GM19468 (cell line): ENCODE measurements around the gene GPR17.
A peak's percentile ranks its signal among the peaks of the same experiment; 100 is the strongest.

ENCODE experiments used
- ATAC-seq: cut with Tn5 transposase; IDR thresholded peaks from one replicate; pipeline ENCODE4 v1.9.1; 2021; ENCODE audit warnings: mild to moderate bottlenecking, moderate library complexity, moderate number of reproducible peaks; ENCODE audit not compliant: unreplicated experiment; ENCODE audit errors: extremely low read depth

Gene GPR17

DNA sequence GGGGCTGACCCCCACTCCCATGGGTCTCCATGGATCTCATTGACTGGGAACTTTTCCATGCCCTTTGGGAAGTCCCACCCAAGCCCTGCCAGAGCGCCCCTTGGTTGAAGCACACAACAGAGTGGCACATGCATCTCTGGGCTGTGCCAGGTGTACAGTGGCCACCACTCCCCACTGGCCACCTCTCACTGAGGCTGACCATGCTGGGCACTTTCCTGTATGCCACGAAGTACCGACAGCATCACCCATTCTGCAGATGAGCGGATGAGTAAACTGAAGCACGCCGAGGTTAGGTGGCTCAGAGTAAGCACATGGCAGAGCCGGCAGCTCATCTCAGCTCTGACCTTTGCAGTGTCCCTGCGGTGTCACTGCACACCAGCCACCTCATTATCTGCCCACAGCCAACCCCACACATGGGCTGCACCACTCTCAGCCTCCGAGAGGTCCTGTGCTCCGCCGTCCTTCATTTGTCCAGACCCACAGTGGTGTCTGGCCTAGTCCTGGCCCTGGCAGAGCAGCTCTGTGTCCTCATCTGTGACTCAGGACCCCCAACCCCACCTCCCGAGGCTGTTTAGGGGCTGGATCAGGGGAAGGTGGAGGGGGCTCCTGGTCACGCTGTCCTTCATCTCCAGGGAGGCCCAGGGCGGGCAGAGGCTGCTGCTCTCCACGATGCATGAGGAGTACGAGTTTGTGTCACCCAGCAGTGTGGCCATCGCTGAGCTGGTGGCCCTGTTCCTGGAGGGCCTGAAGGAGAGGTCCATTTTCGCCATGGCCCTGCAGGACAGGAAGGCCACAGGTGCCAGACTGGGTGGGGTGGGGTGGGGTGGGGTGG, 18.0 kb upstream of the GPR17 start:
- ATAC-seq: no peak

DNA sequence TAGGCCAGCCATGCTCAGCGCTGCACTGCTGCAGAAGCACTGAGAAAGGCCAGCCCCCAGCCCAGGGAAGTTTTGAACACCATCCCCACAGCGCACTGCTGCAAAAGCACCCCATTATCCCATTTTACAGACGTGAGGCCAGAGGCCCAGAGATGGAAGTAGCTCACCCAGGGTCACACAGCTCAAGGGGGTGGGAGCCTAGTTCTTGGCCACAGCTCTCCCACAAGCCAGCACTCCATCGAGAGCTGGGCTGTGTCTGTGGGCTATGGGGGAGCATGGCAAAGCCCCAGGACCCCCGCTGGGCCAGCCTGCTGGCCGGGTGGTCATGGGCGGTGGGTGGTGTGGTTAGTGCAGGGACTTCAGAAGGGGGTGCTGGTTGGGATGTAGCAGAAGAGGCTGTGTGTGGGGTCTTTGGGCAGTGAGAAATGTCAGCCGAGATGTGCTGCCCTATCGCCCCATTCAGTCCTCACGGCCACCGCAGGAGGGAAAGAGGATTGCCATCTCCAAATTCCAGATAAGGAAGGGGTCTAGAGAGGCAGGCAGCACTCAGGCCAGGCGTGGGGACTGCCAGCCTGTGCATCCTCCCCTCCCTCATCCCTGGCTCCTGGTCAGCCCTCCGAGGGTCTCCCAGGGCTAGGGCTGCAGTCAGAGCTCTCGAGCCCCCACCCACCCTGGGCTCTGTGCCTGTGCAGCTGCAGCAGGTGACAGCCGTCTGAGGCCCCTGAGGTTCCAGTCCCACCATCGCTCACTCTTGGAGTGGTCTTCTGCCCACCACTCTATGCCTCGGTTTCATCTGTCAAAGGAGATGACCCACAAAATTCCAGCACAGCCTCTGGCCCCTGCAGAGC, 17.0 kb upstream of the GPR17 start:
- no peak for ATAC-seq

DNA sequence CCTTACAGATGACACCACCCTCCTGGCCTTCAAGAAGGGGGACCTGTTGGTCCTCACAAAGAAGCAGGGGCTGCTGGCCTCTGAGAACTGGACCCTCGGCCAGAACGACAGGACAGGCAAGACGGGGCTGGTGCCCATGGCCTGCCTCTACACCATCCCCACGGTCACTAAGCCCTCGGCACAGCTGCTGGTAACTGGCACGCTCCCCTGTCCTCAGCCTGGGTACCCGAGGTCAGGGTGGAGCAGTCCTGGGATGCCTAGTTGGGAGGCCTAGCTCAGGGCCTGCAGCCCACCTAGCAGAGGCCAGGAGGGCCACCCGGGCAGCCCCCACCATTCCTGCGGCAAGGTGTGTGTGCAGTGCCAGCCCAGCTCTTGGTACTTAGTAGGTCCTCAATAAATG, 16.3 kb upstream of the GPR17 start:
- ATAC-seq: no peak

DNA sequence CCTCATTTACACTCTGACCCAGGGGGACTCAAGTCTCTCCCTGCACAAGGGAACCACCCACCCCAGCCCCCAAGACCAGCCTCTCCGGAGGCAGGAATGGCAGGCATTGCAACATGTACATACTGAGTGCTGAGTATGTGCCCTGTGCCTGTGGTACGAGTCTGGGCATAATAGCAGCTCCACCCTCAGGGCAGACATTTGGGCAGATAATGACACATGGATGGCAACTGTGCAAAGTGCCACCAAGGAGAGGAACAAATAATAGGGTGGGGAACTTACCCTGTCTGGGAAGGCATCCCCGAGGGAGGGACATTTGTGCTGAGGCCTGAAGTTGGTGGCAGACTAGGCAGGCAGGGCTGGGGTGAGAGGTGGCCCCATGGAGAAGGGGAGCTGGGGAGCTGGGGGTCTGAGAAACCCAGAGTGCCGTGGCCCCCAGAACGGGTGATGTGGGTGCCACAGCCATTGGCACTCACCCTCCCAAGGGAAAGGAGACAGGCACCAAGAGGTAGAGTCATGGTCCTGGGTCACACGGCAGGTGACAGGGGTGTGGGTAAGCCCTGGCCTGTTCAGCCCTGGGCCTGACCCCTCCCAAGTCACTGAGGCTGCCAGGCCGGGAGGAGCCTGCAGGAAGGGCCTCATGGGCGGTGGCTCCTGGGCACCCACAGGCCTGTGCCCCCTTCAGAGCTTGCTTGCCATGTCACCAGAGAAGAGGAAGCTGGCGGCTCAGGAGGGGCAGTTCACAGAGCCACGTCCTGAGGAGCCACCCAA, 15.7 kb upstream of the GPR17 start:
- ATAC-seq: no peak

DNA sequence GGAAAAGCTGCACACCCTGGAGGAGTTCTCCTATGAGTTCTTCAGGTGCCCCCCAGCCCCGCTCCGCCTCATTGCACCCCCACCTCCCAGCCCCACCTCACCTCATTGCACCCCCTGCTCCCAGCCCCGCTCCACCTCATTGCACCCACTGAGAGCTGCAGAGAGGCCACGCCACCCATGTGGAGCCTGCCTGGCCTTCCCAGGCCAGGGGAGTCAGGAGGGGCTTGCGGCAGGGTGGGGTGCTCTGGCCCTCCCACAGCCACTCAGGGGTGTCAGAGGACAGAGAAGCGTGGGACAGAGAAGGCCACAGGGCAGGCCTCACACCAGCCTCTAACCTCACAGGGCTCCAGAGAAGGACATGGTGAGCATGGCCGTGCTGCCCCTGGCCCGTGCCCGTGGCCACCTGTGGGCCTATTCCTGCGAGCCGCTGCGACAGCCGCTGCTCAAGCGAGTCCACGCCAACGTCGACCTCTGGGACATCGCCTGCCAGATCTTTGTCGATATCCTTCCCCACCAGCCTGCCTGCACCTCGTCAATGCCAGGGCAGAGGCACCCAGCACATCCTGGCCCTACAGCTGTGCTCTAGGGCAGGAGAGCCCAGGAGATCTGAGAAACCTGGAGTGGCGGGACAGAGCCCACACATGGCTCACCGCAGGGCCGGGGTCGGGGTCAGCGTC, 15.0 kb upstream of the GPR17 start:
- ATAC-seq: no peak

DNA sequence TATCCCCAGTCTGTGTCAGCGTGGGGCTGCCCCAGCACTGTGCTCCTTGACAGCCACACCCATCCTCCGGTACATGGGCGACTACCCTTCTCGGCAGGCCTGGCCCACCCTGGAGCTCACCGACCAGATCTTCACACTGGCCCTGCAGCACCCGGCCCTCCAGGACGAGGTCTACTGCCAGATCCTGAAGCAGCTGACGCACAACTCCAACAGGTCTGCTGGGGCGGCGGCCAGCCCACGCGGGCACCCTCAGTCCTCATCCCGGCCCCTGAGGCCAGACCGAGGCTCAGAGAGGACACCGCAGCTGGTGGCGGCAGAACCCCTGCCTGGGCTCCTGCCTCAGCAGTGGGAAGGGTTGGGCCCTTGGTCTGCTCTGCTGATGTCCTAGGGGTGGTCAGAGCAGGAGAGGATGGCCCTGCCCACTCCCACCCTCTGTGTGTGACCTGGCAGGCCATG, 14.4 kb upstream of the GPR17 start:
- ATAC-seq: no peak

DNA sequence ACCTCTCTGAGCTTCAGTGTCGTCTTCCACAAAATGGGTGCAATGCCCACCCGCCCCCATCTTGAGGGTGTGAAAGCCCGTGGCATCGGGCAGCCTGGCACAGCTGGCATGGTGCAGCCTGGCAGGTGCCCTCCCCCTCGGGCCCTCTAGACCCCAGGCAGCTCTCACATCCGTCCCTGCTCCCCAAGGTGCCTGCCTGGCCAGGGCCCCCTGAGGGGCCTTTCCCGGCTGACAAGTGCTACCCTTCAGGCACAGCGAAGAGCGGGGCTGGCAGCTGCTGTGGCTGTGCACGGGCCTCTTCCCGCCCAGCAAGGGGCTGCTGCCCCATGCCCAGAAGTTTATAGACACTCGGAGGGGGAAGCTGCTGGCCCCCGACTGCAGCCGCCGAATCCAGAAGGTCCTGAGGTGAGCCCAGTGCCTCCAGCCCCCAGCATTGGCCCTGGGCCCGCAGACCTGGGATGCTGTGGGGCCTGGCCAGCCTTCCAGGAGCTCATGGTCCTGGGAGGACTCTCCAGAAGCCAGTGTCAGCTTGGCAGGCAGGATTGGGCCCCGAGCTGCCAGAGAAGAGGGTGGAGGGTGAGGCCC, 13.9 kb upstream of the GPR17 start:
- ATAC-seq: no peak

DNA sequence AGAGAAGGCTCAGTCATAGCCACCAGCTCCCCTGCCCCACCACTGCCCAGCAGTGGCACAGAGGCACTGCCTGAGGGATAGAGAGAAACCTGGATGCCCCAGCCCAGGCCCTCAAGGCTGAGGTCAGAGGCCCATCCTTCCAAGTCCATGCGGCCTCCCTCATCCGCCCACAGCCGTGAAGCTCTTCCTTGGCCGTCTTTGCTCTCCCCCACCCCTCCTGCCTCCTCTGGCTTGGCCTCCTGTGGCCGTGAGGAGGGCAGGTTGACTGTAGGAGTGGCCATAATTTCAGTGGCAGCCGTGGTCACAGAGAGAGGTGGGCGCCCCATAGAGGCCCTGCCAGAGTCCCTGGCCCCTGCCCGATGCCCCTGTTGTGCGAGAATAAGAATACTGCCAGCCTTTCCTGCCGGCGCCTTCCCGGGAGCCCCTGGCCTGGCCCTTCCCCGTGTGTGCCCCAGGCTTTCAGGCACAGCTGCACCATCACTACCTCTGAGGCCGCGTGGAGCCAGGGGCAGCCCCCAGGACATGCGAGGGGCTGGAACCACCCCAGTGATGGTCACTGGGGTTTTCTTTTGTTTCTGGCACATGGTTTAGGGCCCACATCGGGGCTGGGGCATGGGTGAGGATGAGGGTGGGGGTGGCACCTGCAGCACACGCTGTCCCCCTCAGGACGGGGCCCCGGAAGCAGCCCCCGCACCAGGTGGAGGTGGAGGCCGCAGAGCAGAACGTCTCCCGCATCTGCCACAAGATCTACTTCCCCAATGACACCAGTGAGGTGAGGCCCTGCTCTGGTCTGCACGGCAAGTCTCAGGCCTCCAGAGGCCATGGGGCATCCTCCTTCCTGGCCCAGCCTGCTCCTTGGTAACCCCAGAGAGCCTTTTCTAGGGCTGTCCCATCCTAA, 13.1 kb upstream of the GPR17 start:
- ATAC-seq: peak; percentile 34

DNA sequence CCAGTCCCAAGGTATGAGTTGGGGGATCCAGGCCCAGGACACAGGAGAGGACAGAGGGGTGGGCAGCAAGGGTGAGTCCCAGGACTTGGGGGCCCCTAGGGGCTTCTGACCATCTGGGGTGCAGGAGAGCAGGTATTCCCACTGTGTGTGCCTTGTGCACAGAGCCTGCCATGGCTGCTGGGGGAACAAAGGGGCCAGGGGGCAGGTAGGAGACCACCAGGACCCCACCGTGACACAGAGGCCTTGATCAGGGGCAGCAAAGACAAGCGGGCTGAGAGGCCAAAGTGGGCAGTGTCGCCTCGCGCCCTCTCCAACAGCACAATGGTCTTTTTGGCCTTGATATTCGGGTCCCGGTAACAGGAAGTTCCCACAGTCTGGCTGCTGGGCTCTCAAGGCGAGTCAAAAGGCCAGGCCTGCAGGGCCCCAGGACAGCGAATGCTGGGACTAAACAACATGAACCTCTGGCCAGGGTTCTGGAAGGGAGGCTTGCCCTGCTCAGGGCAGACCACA, 12.3 kb upstream of the GPR17 start:
- ATAC-seq: no peak

DNA sequence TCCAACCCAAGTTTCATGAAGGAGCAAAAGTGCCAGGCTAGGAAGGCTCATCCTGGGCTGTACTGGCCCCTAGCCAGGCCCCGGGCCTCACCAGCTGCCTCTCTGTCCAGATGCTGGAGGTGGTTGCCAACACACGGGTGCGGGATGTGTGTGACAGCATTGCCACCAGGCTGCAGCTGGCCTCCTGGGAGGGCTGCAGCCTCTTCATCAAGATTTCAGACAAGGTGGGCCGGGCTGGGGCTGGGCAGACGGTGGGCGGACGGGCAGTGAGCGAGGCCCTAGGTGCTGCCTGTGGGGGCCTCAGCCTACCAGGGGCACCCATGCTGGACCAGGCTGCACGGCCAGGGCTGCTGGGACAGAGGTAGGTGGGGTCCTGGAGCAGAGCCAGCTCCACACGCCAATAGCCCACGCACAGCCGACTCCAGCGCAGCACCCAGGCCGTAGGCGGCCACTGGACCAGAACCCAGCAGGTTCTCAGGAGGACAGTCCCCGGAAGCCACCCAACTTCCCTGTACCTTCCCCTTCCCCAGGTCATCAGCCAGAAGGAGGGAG, 11.8 kb upstream of the GPR17 start:
- no peak for ATAC-seq

DNA sequence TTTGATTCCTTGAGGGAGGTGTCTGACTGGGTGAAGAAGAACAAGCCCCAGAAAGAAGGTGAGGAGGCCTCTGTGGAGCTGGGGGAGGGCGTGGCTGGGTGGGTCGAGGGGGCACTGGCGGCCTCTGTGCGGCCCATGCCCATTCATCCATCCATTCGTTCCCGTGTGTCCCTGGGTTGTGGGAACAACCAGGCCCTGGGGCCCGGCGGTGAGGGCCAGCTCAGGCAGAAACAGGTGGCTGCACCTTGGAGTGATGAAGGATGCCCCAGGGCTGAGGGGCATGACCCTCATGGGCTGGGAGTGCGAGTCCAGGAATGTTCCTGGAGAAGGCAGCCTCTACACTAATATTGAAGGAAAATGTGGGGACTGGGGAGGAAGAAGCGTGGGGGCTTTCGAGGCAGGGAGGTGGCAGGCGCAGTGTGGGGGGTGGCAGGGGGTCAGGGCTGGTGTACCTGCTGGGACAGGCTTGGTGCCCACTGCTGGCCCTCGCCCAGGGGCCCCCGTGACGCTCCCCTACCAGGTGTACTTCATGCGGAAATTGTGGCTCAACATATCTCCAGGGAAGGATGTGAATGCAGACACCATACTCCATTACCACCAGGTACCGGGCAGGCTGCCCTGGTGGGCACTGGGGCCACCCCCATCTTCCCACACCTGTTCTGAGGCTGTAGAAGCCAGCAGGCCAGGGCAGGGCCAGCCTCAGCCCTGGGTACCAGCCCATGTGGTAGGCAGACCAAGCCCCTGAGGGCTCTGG, 11.2 kb upstream of the GPR17 start:
- ATAC-seq: no peak

DNA sequence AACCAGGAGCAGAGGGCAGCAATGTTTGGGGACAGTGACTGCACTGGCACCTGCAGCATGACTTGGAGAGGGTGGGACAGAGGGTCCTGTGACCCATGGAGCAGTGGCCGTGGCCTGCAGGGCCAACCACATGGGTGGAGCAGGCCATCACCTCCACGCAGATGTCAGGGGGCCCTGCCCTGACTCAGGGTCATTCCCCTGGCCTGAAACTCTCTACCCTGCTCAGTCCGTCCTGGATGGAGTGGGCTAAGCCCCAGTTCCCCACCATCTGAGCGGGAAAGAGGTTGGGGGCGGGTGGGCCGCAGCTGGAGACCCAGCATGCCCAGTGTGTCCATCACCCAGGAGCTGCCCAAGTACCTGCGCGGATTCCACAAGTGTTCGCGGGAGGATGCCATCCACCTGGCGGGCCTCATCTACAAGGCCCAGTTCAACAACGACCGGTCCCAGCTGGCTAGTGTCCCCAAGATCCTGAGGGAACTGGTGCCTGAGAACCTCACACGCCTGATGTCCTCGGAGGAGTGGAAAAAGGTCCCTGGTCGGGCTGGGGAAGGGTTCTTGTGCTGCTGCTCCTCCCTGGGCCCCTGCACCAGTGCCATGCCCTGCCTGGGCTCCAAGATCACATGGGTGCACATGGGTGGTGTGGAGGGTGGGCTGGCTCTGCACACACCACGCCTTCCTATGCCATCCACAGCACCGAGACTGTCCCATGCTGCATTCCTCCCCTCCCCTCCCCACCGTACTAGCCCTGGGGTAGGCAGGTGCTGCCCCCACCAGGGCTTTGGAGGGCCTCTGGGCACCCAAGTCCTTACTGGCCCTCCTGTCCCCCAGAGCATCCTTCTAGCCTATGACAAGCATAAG, 10.3 kb upstream of the GPR17 start:
- no peak for ATAC-seq

DNA sequence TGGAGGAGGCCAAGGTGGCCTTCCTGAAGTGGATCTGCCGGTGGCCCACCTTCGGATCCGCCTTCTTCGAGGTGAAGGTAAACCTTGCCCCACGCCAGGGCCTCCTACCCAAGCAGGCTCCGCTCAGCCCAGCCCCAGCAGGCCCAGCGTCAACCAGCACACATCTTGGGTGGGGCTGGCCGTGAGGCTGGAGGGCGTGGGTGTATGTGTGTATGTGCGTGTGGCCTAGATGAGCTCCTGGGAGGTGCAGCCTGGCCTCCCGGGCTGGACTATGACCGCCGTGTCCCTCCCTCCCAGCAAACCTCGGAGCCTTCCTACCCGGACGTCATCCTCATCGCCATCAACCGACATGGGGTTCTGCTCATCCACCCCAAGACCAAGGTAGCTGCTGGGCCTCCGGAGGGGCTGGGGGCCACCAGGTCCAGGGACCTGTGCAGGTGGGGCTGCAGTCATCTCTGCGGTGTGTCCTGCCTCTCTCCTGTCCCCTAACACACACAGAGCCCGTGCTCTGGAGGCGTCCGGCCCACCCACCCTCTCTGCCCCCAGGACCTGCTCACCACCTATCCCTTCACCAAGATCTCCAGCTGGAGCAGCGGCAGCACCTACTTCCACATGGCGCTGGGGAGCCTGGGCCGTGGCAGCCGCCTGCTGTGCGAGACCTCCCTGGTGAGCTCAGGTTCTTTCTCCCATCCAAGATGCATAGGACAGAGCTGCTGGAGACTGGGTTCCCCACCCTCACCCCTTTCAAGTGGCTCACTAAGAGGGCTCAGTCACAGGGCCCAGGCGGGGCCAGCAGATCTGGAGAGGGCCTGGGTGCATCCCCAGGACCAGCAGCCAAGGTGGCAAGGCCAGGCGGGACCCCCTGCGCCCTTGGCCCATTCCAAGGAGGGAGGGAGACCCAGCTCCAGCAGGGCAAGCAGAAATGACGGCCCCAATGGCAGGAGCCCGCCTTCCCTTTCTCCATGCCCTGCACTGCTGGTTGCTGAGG, 9.4 kb upstream of the GPR17 start:
- no peak for ATAC-seq

DNA sequence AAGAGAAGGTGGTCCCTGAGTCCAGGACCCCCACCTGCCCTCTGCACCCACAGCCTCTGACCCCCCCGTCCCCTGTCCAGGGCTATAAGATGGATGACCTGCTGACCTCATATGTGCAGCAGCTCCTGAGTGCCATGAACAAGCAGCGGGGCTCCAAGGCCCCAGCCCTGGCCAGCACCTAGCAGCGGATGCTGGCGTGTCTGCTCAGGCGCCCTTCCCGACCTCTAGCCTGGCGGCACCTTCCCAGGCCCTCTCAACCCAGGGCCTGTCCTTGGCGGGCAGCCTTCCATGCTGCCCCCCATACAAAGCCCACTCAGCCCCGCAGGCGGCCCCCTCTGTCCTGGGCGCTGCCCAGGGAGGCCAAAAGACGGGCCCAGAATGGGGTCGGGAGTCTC, 8.7 kb upstream of the GPR17 start:
- ATAC-seq: no peak

DNA sequence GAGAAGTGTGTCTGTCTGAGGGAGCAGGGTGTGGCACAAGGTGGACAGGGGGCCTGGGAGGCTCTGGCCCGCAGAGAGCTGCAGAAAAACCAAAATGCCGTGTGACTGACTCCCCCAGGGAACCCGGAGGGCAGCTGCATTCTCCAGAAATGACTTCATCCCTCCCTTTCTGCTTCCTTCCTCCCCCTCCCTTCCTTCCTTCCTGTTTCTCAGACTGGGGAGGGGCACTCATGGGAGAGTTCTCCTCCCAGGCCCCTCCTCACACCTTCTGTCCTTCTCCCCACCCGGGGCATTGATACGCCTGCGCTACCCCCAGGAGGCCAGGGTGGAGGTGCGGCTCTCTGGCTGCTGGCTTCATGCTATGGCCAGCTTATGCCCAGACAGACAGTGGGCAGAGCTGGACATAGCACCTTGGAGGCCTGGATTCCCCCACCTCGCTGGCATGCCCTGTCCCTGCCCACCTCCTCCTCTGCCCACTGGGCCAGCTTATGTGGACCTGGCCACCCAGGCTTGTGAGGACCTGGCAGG, 8.2 kb upstream of the GPR17 start:
- ATAC-seq: no peak
